HEK293 (cell line): ENCODE measurements around the gene CISH.

Experiments used
- CTCF ChIA-PET: fragments of 350-600 bp; formaldehyde crosslinking; extraction: SDS; loops from one replicate; lab custom pipeline; 2021; ENCODE audit warnings: antibody characterized with exemption; lab: Yijun Ruan, JAX
- POLR2A ChIA-PET: fragments of 300-600 bp; formaldehyde crosslinking; extraction: SDS; loops from one replicate; lab custom pipeline; 2020; ENCODE audit warnings: antibody characterized with exemption, inconsistent platforms; lab: Yijun Ruan, JAX
- H3K27ac ChIP-seq: fragments of 200-500 bp; sonication (Bioruptor generic); 2 replicates; pipeline ENCODE4 v1.5.1; 2014; ENCODE audit warnings: low read depth, low read length, control low read depth, inconsistent platforms; ENCODE audit errors: extremely low read depth
- H3K36me3 ChIP-seq, 2 experiments: fragments of 200-500 bp in 1 of 2; sonication (Bioruptor generic) in 1 of 2; 1 replicate in 1 of 2; 2 replicates in 1 of 2; pipeline ENCODE4 v1.5.1; 2014 to 2017; ENCODE audit warnings: inconsistent platforms in 2 of 2, low read length in 2 of 2; ENCODE audit not compliant: control insufficient read depth in 2 of 2, insufficient read depth in 1 of 2
- H3K4me1 ChIP-seq: fragments of 200-500 bp; sonication (Bioruptor generic); 2 replicates; pipeline ENCODE4 v1.5.1; 2014; ENCODE audit warnings: mild to moderate bottlenecking, low read length, inconsistent platforms; ENCODE audit not compliant: control insufficient read depth, insufficient read depth
- H3K4me3 ChIP-seq: 2 replicates; pipeline ENCODE4 v1.5.1; 2011; ENCODE audit warnings: low read depth, mild to moderate bottlenecking, control low read depth, low read length, moderate library complexity
- H3K9me3 ChIP-seq: fragments of 200-500 bp; sonication (Bioruptor generic); 2 replicates; pipeline ENCODE4 v1.5.1; 2014; ENCODE audit warnings: low read depth, low read length, inconsistent platforms; ENCODE audit not compliant: control insufficient read depth, insufficient read depth
- FEZF1 ChIP-seq: fragments of 450-650 bp; formaldehyde crosslinking; IDR thresholded peaks from 2 replicates; pipeline ENCODE4 v1.5.1; 2016; ENCODE audit warnings: missing biosample characterization, missing genetic modification characterization
- GLI4 ChIP-seq: fragments of 450-650 bp; formaldehyde crosslinking; IDR thresholded peaks from 2 replicates; pipeline ENCODE4 v1.5.1; 2016; ENCODE audit warnings: missing biosample characterization, missing genetic modification characterization
- HOXA7 ChIP-seq: sonication (generic); formaldehyde crosslinking; IDR thresholded peaks from 2 replicates; pipeline ENCODE4 v1.8.1; 2022; ENCODE audit warnings: missing genetic modification reagents, borderline replicate concordance
- HOXD13 ChIP-seq: sonication (generic); formaldehyde crosslinking; IDR thresholded peaks from 2 replicates; pipeline ENCODE4 v1.8.0; 2022; ENCODE audit warnings: missing genetic modification reagents, borderline replicate concordance
- KLF1 ChIP-seq: fragments of 450-650 bp; formaldehyde crosslinking; IDR thresholded peaks from 2 replicates; pipeline ENCODE4 v1.5.1; 2016; ENCODE audit warnings: missing biosample characterization, missing genetic modification characterization
- OSR2 ChIP-seq: fragments of 450-650 bp; formaldehyde crosslinking; IDR thresholded peaks from 2 replicates; pipeline ENCODE4 v1.5.1; 2016; ENCODE audit warnings: missing biosample characterization, missing genetic modification characterization
- OVOL3 ChIP-seq: fragments of 450-650 bp; formaldehyde crosslinking; IDR thresholded peaks from 2 replicates; pipeline ENCODE4 v1.5.1; 2016; ENCODE audit warnings: missing biosample characterization, missing genetic modification characterization
- SP7 ChIP-seq: fragments of 450-650 bp; formaldehyde crosslinking; IDR thresholded peaks from 2 replicates; pipeline ENCODE4 v1.5.1; 2016; ENCODE audit warnings: missing biosample characterization, missing genetic modification characterization
- ZBTB1 ChIP-seq: fragments of 450-650 bp; formaldehyde crosslinking; IDR thresholded peaks from 2 replicates; pipeline ENCODE4 v1.5.1; 2016; ENCODE audit warnings: missing biosample characterization, missing genetic modification characterization
- ZNF112 ChIP-seq: fragments of 450-650 bp; formaldehyde crosslinking; IDR thresholded peaks from 2 replicates; pipeline ENCODE4 v1.5.0; 2017; ENCODE audit warnings: missing biosample characterization, missing genetic modification characterization
- ZNF335 ChIP-seq: fragments of 450-650 bp; formaldehyde crosslinking; conservative IDR thresholded peaks from 2 replicates; pipeline ENCODE4 v1.5.1; 2016; ENCODE audit warnings: missing biosample characterization, missing genetic modification characterization
- ZNF37A ChIP-seq: fragments of 450-650 bp; IDR thresholded peaks from 2 replicates; pipeline ENCODE4 v1.5.1; 2018; ENCODE audit warnings: missing biosample characterization, missing genetic modification characterization
- ZNF426 ChIP-seq: fragments of 450-650 bp; formaldehyde crosslinking; IDR thresholded peaks from 2 replicates; pipeline ENCODE4 v1.5.1; 2017; ENCODE audit warnings: missing biosample characterization, missing genetic modification characterization, mild to moderate bottlenecking, inconsistent platforms, moderate library complexity
- ZNF514 ChIP-seq: fragments of 450-650 bp; formaldehyde crosslinking; IDR thresholded peaks from 2 replicates; pipeline ENCODE4 v1.5.1; 2016; ENCODE audit warnings: missing biosample characterization, missing genetic modification characterization
- ZNF585B ChIP-seq: fragments of 450-650 bp; formaldehyde crosslinking; IDR thresholded peaks from 2 replicates; pipeline ENCODE4 v1.5.1; 2016; ENCODE audit warnings: missing biosample characterization, missing genetic modification characterization
- ZNF626 ChIP-seq: fragments of 450-650 bp; sonication (Bioruptor Pico); formaldehyde crosslinking; IDR thresholded peaks from 2 replicates; pipeline ENCODE4 v1.5.1; 2018; ENCODE audit warnings: missing biosample characterization, missing genetic modification characterization, inconsistent platforms
- ZNF660 ChIP-seq: fragments of 450-650 bp; IDR thresholded peaks from 2 replicates; pipeline ENCODE4 v1.5.1; 2018; ENCODE audit warnings: missing biosample characterization, mild to moderate bottlenecking, missing genetic modification characterization
- ZNF701 ChIP-seq: fragments of 450-650 bp; formaldehyde crosslinking; IDR thresholded peaks from 2 replicates; pipeline ENCODE4 v1.5.1; 2016; ENCODE audit warnings: missing biosample characterization, missing genetic modification characterization
- ZNF747 ChIP-seq: fragments of 450-650 bp; formaldehyde crosslinking; IDR thresholded peaks from 2 replicates; pipeline ENCODE4 v1.5.1; 2016; ENCODE audit warnings: missing biosample characterization, missing genetic modification characterization
- ZNF76 ChIP-seq: fragments of 450-650 bp; formaldehyde crosslinking; IDR thresholded peaks from 2 replicates; pipeline ENCODE4; 2016; ENCODE audit warnings: low read depth, missing biosample characterization, missing genetic modification characterization, borderline replicate concordance
- ZNF768 ChIP-seq: fragments of 450-650 bp; formaldehyde crosslinking; IDR thresholded peaks from 2 replicates; pipeline ENCODE4 v1.5.1; 2018; ENCODE audit warnings: missing biosample characterization, mild to moderate bottlenecking, missing genetic modification characterization
- TF ChIP-seq, protein P1 (sequence below): fragments of 450-650 bp; formaldehyde crosslinking; IDR thresholded peaks from 2 replicates; pipeline ENCODE4 v1.5.1; 2017; ENCODE audit warnings: missing biosample characterization, missing genetic modification characterization
- TF ChIP-seq, protein P2 (sequence below): fragments of 450-650 bp; formaldehyde crosslinking; IDR thresholded peaks from 2 replicates; pipeline ENCODE4 v1.5.1; 2017; ENCODE audit warnings: missing biosample characterization, missing genetic modification characterization
- TF ChIP-seq, protein P3 (sequence below): fragments of 450-650 bp; formaldehyde crosslinking; IDR thresholded peaks from 2 replicates; pipeline ENCODE4 v1.5.1; 2016; ENCODE audit warnings: missing biosample characterization, missing genetic modification characterization, borderline replicate concordance
- TF ChIP-seq, protein P4 (sequence below): fragments of 450-650 bp; formaldehyde crosslinking; IDR thresholded peaks from 2 replicates; pipeline ENCODE4 v1.5.1; 2017; ENCODE audit warnings: missing biosample characterization, missing genetic modification characterization
- TF ChIP-seq, protein P5 (sequence below): fragments of 450-650 bp; formaldehyde crosslinking; IDR thresholded peaks from 2 replicates; pipeline ENCODE4 v1.5.1; 2016; ENCODE audit warnings: missing biosample characterization, missing genetic modification characterization, borderline replicate concordance

The CISH gene, protein sequence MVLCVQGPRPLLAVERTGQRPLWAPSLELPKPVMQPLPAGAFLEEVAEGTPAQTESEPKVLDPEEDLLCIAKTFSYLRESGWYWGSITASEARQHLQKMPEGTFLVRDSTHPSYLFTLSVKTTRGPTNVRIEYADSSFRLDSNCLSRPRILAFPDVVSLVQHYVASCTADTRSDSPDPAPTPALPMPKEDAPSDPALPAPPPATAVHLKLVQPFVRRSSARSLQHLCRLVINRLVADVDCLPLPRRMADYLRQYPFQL

DNA sequence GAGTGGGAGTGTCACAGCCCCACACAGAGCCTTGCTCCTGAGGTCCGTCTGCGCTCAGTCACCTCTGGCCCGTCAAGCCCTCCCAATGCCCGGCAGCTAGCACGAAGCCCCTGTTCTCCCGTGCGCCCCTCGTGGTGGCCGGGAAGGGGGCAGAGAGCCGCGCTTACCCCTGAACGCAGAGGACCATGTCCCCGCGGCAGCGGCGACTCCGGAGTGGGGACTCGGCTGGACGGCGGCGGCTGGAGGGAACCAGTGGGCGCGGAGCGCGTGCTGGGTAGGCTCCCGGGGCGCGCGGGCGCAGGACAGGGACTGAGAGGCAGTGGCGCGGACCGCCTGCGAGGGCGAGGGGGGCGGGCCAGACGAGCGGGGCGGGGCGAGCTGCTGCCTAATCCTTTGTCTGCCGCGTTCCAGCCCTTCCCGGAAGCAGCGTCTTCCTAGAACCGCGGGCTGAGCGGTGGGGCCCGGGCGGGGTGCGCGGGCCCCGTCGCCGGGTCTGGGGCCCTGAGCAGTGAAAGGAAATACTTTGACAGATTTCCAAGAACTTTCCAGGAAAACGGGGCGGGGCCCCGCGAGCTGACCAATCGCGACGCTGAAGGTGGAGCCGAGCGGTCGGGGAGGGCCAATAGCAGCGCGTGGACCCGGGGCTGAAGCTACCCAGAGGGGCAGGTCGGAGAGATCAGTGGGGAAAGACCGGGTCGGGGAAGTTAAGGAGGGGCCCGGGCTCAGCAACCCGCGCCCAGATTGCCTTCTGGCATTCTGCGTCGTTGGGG, at the start of gene CISH:
CISH (minus strand) TSS at position 311 of the 770 bp plus-strand sequence; CDS start at position 187, 124 bp downstream.
- ChIA-PET CTCF (interaction anchor here (0.5 to 6.2 kb wide), 10 partner anchors 9 to 772 kb away, joined by 3 to 139 read pairs (median 4); partner anchors contain the start of gene HEMK1), POLR2A (interaction anchor here (0.5 to 1.7 kb wide), 9 partner anchors 10 to 927 kb away, joined by 3 to 25 read pairs (median 4); partner anchors contain the start of genes HEMK1 and RAD54L2)
- H3K27ac ChIP-seq = peak within 1 kb of the TSS; percentile 67; the same call in 1 of the 2 replicates
- H3K36me3 ChIP-seq = peaks cover 0 to under 1% of the 10 kb centered on the region in 2 experiments; a peak in 1 of 3 replicates
- 0 out of 2 replicates have a peak, but pooled peaks cover 2% of the 10 kb centered on the region for H3K4me1 ChIP-seq
- H3K9me3 ChIP-seq = no peaks in the 10 kb centered on the region
- peak within 1 kb of the TSS; percentile 46 for H3K4me3 ChIP-seq
- TF ChIP-seq KLF1 (tag by site-specific recombination) (peak; percentile 58; the same call in 1 of the 2 replicates), OVOL3 (tag by site-specific recombination) (no peak), GLI4 (tag by site-specific recombination) (no peak), SP7 (tag by site-specific recombination) (peak; percentile 33; the same call in 1 of the 2 replicates), ZNF585B (tag by site-specific recombination) (no peak), HOXA7 (CRISPR knock-in tag) (no peak), ZNF626 (tag by site-specific recombination) (no peak), ZNF112 (tag by site-specific recombination) (no peak), ZNF335 (tag by site-specific recombination) (peak; percentile 91), ZNF37A (tag by site-specific recombination) (no peak), ZNF701 (tag by site-specific recombination) (no peak), ZNF768 (tag by site-specific recombination) (no peak), ZNF660 (tag by site-specific recombination) (no peak), FEZF1 (no peak), ZNF426 (tag by site-specific recombination) (no peak), ZNF747 (tag by site-specific recombination) (no peak), ZNF514 (no peak), OSR2 (tag by site-specific recombination) (no peak), HOXD13 (no peak), ZNF76 (tag by site-specific recombination) (no peak), ZBTB1 (no peak)
- TF ChIP-seq, protein P1, sequence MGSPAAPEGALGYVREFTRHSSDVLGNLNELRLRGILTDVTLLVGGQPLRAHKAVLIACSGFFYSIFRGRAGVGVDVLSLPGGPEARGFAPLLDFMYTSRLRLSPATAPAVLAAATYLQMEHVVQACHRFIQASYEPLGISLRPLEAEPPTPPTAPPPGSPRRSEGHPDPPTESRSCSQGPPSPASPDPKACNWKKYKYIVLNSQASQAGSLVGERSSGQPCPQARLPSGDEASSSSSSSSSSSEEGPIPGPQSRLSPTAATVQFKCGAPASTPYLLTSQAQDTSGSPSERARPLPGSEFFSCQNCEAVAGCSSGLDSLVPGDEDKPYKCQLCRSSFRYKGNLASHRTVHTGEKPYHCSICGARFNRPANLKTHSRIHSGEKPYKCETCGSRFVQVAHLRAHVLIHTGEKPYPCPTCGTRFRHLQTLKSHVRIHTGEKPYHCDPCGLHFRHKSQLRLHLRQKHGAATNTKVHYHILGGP (tag by site-specific recombination) = peak; percentile 100
- TF ChIP-seq, protein P2, sequence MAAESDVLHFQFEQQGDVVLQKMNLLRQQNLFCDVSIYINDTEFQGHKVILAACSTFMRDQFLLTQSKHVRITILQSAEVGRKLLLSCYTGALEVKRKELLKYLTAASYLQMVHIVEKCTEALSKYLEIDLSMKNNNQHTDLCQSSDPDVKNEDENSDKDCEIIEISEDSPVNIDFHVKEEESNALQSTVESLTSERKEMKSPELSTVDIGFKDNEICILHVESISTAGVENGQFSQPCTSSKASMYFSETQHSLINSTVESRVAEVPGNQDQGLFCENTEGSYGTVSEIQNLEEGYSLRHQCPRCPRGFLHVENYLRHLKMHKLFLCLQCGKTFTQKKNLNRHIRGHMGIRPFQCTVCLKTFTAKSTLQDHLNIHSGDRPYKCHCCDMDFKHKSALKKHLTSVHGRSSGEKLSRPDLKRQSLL (tag by site-specific recombination) = no peak
- TF ChIP-seq, protein P3, sequence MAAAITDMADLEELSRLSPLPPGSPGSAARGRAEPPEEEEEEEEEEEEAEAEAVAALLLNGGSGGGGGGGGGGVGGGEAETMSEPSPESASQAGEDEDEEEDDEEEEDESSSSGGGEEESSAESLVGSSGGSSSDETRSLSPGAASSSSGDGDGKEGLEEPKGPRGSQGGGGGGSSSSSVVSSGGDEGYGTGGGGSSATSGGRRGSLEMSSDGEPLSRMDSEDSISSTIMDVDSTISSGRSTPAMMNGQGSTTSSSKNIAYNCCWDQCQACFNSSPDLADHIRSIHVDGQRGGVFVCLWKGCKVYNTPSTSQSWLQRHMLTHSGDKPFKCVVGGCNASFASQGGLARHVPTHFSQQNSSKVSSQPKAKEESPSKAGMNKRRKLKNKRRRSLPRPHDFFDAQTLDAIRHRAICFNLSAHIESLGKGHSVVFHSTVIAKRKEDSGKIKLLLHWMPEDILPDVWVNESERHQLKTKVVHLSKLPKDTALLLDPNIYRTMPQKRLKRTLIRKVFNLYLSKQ (tag by site-specific recombination) = no peak
- TF ChIP-seq, protein P4, sequence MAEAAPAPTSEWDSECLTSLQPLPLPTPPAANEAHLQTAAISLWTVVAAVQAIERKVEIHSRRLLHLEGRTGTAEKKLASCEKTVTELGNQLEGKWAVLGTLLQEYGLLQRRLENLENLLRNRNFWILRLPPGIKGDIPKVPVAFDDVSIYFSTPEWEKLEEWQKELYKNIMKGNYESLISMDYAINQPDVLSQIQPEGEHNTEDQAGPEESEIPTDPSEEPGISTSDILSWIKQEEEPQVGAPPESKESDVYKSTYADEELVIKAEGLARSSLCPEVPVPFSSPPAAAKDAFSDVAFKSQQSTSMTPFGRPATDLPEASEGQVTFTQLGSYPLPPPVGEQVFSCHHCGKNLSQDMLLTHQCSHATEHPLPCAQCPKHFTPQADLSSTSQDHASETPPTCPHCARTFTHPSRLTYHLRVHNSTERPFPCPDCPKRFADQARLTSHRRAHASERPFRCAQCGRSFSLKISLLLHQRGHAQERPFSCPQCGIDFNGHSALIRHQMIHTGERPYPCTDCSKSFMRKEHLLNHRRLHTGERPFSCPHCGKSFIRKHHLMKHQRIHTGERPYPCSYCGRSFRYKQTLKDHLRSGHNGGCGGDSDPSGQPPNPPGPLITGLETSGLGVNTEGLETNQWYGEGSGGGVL (tag by site-specific recombination) = no peak; the same call in 1 of the 2 replicates
- TF ChIP-seq, protein P5, sequence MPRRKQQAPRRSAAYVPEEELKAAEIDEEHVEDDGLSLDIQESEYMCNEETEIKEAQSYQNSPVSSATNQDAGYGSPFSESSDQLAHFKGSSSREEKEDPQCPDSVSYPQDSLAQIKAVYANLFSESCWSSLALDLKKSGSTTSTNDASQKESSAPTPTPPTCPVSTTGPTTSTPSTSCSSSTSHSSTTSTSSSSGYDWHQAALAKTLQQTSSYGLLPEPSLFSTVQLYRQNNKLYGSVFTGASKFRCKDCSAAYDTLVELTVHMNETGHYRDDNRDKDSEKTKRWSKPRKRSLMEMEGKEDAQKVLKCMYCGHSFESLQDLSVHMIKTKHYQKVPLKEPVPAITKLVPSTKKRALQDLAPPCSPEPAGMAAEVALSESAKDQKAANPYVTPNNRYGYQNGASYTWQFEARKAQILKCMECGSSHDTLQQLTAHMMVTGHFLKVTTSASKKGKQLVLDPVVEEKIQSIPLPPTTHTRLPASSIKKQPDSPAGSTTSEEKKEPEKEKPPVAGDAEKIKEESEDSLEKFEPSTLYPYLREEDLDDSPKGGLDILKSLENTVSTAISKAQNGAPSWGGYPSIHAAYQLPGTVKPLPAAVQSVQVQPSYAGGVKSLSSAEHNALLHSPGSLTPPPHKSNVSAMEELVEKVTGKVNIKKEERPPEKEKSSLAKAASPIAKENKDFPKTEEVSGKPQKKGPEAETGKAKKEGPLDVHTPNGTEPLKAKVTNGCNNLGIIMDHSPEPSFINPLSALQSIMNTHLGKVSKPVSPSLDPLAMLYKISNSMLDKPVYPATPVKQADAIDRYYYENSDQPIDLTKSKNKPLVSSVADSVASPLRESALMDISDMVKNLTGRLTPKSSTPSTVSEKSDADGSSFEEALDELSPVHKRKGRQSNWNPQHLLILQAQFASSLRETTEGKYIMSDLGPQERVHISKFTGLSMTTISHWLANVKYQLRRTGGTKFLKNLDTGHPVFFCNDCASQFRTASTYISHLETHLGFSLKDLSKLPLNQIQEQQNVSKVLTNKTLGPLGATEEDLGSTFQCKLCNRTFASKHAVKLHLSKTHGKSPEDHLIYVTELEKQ (tag by site-specific recombination) = no peak
